ENCODE measurements around the gene CASP9.
A peak's percentile ranks its signal among the peaks of the same experiment; 100 is the strongest.
"Not testable (repeated sequence)": the region's sequence is repeated elsewhere in the genome, so short reads cannot be mapped to it uniquely, and the experiment has no call there.

Gene CASP9

GRCh38 chr1:15485636-15486035 lies 38.4 kb downstream of the CASP9 start (continued):
- TF ChIP-seq ZSCAN18 (tag by site-specific recombination; IDR thresholded peaks at IDR 0.05) (no peak), ZNF48 (tag by site-specific recombination; IDR thresholded peaks at IDR 0.05) (no peak), ZNF248 (tag by site-specific recombination; IDR thresholded peaks at IDR 0.05) (no peak), ZFP69B (tag by site-specific recombination; IDR thresholded peaks at IDR 0.05) (no peak)

- H3K4me1 ChIP-seq (ENCODE audit: control insufficient read depth, insufficient read depth, low read length); H3K36me3 ChIP-seq (ENCODE audit: control insufficient read depth in 2 of 2, insufficient read depth in 1 of 2, low read length in 2 of 2); CTCF ChIA-PET; POLR2A ChIA-PET; H3K27ac ChIP-seq (ENCODE audit: extremely low read depth, low read depth, low read length); H3K4me3 ChIP-seq (ENCODE audit: low read depth, low read length); H3K9me3 ChIP-seq (ENCODE audit: control insufficient read depth, insufficient read depth, low read depth, low read length): not testable (repeated sequence)
- 0 out of 2 replicates have a peak, but pooled peaks have one; percentile 29 for TF ChIP-seq SCRT2 (tag by site-specific recombination; IDR thresholded peaks at IDR 0.05)
These were observed 39.6 kb downstream of the CASP9 start for GRCh38 chr1:15484443-15484842.

DNA sequence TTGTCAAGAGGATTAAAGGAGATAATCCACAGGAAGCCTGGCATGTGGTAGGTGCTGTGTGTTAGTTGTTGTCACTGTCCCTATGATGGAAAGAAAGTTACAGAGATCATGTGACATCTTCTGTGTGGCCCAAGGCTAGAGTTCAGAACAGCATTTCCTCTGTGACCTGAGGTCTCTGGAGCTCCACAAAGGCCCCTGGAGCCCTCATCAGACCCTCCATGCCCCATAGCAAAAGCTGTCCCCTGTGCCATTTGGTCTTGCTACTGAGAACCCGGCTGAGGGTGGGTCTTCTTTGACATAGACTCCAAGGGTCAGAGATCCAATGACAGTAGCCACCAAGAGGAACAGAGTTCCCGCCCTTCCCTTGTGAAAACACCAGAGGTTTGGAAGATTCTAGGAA lies 40.0 kb downstream of the CASP9 start:
- TF ChIP-seq ZSCAN5A (tag by site-specific recombination; IDR thresholded peaks at IDR 0.05) (no peak), ZNF555 (tag by site-specific recombination; conservative IDR thresholded peaks at IDR 0.05) (no peak), SP3 (tag by site-specific recombination; IDR thresholded peaks at IDR 0.05) (no peak), HOXD13 (CRISPR knock-in tag; IDR thresholded peaks at IDR 0.05; ENCODE audit: borderline replicate concordance) (no peak), ZNF404 (tag by site-specific recombination; IDR thresholded peaks at IDR 0.05) (no peak), ZNF830 (tag by site-specific recombination; IDR thresholded peaks at IDR 0.05; ENCODE audit: low read depth) (no peak), ZNF561 (tag by site-specific recombination; IDR thresholded peaks at IDR 0.05; ENCODE audit: borderline replicate concordance) (no peak), FEZF1 (tag by site-specific recombination; IDR thresholded peaks at IDR 0.05) (no peak)
- TF ChIP-seq, protein P1, sequence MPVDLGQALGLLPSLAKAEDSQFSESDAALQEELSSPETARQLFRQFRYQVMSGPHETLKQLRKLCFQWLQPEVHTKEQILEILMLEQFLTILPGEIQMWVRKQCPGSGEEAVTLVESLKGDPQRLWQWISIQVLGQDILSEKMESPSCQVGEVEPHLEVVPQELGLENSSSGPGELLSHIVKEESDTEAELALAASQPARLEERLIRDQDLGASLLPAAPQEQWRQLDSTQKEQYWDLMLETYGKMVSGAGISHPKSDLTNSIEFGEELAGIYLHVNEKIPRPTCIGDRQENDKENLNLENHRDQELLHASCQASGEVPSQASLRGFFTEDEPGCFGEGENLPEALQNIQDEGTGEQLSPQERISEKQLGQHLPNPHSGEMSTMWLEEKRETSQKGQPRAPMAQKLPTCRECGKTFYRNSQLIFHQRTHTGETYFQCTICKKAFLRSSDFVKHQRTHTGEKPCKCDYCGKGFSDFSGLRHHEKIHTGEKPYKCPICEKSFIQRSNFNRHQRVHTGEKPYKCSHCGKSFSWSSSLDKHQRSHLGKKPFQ (tag by site-specific recombination; IDR thresholded peaks at IDR 0.05), result no peak
- Histone ChIP-seq H3K9me3 (ENCODE audit: control insufficient read depth, insufficient read depth, low read depth, low read length) (no peaks in the 10 kb centered on the region), H3K4me1 (ENCODE audit: control insufficient read depth, insufficient read depth, low read length) (no peaks in the 10 kb centered on the region), H3K36me3 (ENCODE audit: control insufficient read depth in 2 of 2, insufficient read depth in 1 of 2, low read length in 2 of 2) (no peaks in the 10 kb centered on the region), H3K27ac (ENCODE audit: extremely low read depth, low read depth, low read length) (no peak overlapping the region), H3K4me3 (ENCODE audit: low read depth, low read length) (no peak overlapping the region)
- ChIA-PET CTCF (interaction anchor here (0.6 kb wide), 1 partner anchor 193 kb away, joined by 3 read pairs; no protein-coding TSS in a partner anchor), POLR2A (no interaction called here)

DNA sequence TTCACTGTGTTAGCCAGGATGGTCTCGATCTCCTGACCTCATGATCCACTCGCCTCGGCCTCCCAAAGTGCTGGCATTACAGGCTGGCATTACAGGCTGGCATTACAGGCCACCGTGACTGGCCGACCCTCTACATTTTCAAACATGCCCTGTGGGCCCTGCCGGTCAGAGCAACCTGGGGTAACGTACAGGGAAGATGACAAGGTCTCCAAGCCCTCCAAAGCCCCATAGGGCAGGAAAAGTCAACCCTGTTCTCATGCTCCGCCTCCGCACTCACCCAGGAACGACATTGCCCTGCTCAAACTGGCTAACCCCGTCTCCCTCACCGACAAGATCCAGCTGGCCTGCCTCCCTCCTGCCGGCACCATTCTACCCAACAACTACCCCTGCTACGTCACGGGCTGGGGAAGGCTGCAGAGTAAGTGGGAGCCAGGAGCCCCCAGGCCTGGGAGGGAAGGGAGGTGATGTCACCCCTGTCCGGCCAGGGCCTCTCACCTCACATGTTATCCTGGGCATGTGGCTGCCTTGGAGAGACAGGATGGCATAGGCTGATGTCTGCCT lies 41.0 kb downstream of the CASP9 start:
- H3K9me3 ChIP-seq (ENCODE audit: control insufficient read depth, insufficient read depth, low read depth, low read length); H3K4me3 ChIP-seq (ENCODE audit: low read depth, low read length); H3K36me3 ChIP-seq (ENCODE audit: control insufficient read depth in 2 of 2, insufficient read depth in 1 of 2, low read length in 2 of 2); H3K27ac ChIP-seq (ENCODE audit: extremely low read depth, low read depth, low read length); POLR2A ChIA-PET; H3K4me1 ChIP-seq (ENCODE audit: control insufficient read depth, insufficient read depth, low read length): not testable (repeated sequence)
- CTCF ChIA-PET, result interaction anchor here (0.7 kb wide), 2 partner anchors 17 to 218 kb away, joined by 3 read pairs; no protein-coding TSS in a partner anchor

GRCh38 chr1:15482455-15482854 lies 41.6 kb downstream of the CASP9 start:
- CTCF ChIA-PET; H3K27ac ChIP-seq (ENCODE audit: extremely low read depth, low read depth, low read length); H3K4me3 ChIP-seq (ENCODE audit: low read depth, low read length); H3K9me3 ChIP-seq (ENCODE audit: control insufficient read depth, insufficient read depth, low read depth, low read length); H3K4me1 ChIP-seq (ENCODE audit: control insufficient read depth, insufficient read depth, low read length); POLR2A ChIA-PET; H3K36me3 ChIP-seq (ENCODE audit: control insufficient read depth in 2 of 2, insufficient read depth in 1 of 2, low read length in 2 of 2): not testable (repeated sequence)
